GM19463 (cell line): ENCODE data around the gene IQGAP3.
A peak's percentile ranks its signal among the peaks of the same experiment; 100 is the strongest.
"Not testable (repeated sequence)": the region's sequence is repeated elsewhere in the genome, so short reads cannot be mapped to it uniquely, and the experiment has no call there.

Experiments used
- ATAC-seq: cut with Tn5 transposase; IDR thresholded peaks from one replicate; pipeline ENCODE4 v1.9.1; 2021; ENCODE audit warnings: mild to moderate bottlenecking, moderate library complexity; ENCODE audit not compliant: unreplicated experiment

Gene IQGAP3, protein sequence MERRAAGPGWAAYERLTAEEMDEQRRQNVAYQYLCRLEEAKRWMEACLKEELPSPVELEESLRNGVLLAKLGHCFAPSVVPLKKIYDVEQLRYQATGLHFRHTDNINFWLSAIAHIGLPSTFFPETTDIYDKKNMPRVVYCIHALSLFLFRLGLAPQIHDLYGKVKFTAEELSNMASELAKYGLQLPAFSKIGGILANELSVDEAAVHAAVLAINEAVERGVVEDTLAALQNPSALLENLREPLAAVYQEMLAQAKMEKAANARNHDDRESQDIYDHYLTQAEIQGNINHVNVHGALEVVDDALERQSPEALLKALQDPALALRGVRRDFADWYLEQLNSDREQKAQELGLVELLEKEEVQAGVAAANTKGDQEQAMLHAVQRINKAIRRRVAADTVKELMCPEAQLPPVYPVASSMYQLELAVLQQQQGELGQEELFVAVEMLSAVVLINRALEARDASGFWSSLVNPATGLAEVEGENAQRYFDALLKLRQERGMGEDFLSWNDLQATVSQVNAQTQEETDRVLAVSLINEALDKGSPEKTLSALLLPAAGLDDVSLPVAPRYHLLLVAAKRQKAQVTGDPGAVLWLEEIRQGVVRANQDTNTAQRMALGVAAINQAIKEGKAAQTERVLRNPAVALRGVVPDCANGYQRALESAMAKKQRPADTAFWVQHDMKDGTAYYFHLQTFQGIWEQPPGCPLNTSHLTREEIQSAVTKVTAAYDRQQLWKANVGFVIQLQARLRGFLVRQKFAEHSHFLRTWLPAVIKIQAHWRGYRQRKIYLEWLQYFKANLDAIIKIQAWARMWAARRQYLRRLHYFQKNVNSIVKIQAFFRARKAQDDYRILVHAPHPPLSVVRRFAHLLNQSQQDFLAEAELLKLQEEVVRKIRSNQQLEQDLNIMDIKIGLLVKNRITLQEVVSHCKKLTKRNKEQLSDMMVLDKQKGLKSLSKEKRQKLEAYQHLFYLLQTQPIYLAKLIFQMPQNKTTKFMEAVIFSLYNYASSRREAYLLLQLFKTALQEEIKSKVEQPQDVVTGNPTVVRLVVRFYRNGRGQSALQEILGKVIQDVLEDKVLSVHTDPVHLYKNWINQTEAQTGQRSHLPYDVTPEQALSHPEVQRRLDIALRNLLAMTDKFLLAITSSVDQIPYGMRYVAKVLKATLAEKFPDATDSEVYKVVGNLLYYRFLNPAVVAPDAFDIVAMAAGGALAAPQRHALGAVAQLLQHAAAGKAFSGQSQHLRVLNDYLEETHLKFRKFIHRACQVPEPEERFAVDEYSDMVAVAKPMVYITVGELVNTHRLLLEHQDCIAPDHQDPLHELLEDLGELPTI (N-terminal part only)

DNA sequence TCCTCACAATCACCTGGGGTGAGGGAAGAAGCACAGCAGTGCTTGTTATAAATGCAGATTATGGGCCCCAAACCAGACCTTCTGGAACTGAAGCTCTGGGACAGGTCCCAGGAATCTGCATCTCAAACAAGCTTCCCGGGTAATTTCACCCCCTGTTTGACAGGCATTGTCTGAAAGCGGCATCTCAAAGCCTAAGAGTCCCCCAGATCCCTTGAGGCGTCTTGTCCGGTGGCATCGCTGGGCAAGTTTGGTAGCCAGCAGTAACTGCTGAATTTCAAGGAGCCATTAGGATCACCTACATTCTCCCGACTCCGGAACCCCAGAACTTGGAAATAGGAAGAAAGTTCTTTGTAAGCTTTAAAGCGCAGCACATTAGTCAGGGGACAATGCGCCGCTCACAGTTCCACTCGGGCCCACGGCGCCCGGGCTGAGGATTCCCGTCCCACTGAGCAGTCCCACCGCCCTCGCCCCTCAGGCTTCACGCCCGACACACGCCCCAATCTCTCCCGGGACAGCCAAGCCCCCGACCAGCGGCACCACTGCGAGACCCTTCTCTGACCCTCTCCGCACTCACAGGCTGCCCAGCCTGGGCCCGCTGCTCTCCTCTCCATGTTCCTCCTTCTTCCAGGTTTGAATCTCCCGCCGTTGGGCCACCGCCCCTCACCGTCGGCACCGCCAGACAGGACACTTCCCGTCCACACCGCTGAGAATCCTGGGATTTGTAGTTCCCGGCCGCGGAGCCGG lies at the start of gene IQGAP3:
TSS of gene IQGAP3 (minus strand) at position 647 of the 744 bp plus-strand sequence. CDS start at position 611, 36 bp downstream.
- ATAC-seq, result peak; percentile 92

DNA sequence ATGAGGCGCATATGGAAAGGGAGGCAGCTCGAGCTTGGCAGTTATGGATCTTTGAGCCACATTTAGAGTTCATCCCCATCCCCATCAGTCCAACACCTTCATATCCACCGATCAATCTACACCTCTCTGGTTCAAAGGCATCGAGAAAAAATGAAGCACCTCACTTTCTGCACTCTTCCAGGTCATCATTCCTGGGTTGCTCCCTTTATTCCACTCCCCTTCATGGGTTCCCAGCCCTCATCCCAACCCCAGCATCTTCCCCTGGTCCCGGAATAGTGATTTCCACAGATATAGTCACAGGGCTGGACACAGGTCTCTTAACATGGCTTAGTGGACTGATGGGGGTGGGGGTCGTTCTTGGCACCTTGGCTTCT lies 47.2 kb upstream of the IQGAP3 start:
- ATAC-seq, result no peak

DNA sequence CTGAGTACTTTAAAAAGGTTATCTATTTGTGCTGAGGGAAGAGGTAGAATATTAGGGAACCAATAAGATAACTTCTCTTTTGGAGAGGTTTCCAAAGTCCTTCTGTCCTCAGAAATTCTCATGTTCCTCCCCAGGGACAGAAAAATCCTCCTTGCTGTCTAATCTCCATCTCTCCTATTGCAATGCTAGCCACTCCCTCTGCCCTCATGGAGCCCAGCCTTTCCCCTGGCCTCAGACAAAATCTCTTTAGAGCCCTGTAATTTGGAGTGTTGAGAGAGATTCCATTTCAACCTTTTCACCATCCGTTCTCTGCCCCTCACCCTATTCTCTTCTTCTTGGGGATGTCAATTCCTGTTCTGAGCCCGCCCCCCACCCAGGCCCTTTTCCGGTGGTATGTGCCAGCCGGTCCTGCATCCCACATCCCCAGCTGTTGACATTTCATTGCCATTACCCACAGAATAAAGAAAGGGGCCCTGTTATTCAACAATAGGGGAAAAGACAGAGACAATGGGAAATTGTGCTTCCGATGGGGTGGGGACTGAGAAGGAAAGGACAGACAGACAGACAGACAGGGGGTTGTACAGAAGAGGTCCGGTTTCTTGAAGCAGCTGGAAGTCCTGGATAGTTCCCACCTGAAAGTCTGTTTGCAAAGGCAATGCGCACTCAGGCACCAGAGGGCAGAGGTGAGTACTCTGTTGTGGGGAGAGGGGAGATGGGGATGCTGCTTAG lies 46.7 kb upstream of the IQGAP3 start, which contains the start of gene HAPLN2:
TSS of gene HAPLN2 (plus strand) at position 563 of the 729 bp plus-strand sequence. CDS start 4,076 bp downstream, outside the sequence.
- no peak for ATAC-seq

DNA sequence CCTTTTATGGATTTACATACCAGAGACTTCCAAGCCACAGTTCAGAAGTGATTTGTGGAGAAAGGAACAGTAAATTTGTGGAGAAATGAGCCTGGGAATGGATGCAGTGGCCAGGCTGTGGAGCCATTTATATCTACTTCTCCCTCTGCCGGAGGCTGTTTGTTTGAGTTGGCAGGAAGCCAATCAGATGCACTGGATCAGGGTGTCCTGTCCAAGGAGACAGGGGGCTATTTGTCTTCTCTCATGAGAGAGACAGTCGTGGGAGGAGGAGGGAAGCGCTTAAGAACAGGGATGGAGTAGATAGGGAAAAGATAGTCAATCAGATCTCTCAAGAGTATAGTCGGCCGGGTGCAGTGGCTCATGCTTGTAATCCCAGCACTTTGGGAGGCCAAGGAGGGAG lies 44.1 kb upstream of the IQGAP3 start:
- no peak for ATAC-seq

DNA sequence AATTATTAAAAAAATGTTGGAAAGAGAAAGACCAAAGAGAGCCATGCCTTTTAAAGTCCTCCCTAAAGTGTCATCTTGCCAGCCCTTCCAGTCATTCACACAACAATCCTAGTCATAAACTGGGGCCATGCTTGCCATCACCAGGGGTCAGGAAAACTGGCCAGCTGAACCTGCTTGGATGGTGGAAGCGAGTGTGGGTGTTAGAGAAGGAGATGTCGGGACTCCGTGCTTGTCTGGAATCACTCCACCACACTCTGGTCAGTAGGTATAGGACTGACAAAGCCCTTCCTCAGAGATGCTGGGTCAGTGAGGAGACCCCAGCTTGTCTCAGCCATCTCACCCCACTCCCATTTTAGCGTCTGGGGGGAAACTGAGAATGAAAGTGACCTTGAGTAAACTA lies 43.6 kb upstream of the IQGAP3 start:
- no peak for ATAC-seq

DNA sequence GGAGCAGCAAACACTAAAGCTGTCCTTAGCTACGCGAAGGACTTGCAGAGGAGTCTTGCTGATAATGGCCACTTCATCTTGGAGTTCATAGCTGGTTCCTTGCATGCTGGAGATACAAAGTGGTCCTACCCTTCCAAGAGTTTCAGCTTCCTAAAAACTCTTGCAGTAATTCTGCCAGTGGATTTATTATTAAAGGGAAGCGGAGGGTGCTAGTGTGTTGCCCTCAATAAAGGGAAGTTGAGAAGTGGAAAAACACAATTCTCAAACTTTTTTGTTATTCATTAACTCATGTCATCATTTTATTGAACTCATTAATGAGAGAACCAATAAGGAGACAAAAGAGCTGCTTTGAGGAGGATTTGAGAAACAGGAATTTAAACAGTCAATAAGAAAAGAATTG lies 40.3 kb upstream of the IQGAP3 start:
- ATAC-seq, result no peak

DNA sequence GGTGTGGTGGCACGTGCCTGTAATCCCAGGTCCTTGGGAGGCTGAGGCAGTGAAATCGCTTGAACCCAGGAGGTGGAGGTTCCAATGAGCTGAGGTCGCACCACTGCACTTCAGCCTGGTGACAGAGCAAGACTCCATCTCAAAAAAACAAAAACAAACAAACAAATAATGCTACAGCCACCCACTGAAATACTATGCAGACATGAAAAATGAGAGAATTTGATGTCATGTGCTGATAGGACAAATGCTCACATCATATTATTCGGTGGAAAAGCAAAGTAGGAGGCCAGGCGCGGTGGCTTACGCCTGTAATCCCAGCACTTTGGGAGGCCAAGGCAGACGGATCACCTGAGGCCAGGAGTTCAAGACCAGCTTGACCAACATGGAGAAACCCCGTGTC lies 37.7 kb upstream of the IQGAP3 start:
- ATAC-seq, result not testable (repeated sequence)

DNA sequence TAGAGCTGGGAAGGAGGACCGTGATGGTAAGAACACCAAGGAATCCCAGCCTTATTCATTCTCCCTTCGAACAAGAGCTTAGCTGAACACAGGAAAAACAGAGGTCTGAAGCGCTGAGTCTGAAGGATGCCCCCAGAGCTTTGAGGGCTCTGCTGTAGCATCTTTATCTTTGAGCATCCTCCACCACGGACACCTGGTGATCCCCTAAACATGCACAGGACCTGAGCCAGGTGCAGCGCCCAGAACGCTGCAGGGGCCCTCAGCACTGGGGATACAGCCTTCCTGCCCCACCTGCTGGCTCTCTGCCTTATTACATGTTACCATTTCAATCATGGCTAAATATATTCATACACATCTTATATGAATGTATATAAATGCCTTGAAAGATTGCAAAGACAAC lies 36.6 kb upstream of the IQGAP3 start:
- ATAC-seq, result no peak

DNA sequence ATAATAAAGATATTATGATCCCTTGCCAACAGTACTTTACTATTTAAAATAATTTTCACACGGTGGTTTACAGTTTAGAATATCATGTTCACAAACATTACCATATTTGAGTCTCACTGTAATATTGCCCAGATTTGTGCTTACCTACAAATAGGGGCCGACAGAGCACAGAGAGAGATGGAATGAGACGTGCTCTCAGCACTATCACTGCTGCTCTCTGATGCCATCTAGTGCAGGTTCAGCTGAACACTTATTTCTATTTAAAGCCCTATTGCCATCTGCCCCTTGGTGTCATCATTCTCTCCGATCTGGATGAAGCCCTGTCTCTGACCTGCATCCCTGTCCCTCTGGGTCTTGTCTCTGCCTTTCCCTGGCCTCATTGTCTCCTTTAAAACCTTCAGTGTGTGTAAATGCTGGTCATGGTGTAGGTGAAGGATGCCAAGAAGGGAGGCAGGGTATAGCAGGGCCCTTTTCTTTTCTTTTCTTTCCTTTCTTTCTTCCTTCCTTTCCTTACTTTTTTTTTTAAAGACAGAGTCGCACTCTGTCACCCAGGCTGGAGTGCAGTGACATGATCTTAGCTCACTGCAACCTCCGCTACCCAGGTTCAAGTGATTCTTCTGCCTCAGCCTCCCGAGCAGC lies 35.8 kb upstream of the IQGAP3 start:
- ATAC-seq, result no peak

DNA sequence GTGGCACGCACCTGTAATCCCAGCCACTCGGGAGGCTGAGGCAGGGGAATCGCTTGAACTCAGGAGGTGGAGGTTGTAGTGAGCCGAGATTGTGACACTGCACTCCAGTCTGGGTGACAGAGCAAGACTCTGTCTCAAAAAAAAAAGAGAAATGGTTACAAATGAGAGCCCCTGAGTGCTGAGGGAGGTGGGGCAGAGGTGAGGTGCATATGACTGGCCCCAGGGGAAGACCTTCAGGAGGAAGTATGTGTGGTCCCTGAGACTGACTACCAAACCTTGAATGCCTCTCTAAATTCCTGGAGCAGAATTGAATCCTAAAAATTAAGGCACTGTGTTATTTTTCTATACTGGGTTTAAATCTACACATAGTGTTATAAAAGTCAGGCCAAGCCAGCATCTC lies 35.0 kb upstream of the IQGAP3 start:
- not testable (repeated sequence) for ATAC-seq

DNA sequence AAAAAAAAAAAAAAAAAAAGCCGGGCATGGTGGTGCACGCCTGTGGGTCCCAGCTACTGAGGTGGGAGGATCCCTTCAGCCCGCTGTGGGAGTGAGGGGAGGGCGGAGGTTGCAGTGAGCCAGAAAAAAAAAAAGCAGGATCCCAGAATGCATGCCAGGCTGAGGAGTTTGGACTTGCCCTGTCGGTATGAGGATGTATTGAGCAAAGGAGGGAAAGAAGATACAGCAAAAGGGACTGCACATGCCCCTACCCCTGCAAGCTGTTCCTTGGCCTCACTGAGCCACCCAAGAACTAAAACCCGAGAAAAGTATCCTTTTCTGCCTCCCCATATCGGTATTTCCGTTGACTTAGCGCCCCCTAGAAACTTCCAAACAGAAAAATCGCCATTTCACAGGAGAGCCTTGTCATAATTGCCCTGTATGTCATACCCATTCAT lies 30.2 kb upstream of the IQGAP3 start:
- no peak for ATAC-seq

DNA sequence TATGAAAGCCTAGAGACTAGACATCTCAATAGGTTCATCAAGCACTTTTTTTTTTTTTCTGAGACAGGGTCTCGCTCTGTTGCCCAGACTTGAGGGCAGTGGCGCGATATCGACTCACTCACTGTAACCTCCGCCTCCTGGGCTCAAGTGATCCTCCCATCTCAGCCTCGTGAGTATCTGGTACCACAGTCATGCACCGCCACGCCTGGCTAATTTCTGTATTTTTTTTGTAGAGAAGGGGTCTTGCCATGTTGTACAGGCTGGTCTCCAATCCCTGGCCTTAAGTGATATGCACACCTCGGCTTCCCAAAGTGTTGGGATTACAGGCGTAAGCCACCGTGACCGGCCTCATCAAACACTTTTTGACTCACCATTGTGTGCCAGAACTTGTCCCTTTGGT lies 29.5 kb upstream of the IQGAP3 start:
- no peak for ATAC-seq

DNA sequence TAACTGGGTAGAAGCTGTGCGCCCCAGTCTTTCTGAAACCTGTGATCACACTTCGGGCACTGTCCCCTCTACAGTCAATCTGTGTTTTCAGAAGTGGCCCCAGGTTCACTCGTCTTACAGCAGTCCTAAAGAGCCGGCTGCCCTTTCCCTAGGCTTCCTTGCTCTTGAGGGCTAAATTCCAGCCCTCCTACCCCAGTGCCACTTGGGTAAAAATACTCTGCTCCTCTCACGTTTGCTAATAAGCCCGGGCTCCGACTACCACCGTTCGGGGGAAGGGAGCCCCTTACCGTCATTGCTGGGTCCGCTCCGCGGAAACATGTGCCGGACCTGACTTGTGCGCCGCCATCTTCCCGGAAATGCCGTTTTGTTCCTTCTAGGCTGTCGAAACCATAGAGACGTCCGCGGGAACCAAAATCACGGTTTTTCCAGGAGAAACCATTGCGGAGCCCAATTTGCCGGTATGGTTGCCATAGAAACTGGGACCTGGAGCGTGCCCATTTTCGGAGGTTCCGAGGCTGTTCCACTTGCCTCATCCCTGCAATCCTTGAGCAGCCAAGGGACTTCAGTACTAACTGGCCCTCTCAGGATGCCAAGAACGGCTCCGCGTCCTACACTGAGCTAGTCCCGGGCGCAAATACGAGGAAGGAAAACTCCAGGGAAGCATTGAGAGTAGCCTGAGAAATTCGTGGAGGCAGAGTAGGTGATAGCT lies 28.9 kb upstream of the IQGAP3 start, which contains the start of gene GPATCH4:
TSS of gene GPATCH4 (minus strand) at position 358 of the 709 bp plus-strand sequence.
- peak; percentile 60 for ATAC-seq

DNA sequence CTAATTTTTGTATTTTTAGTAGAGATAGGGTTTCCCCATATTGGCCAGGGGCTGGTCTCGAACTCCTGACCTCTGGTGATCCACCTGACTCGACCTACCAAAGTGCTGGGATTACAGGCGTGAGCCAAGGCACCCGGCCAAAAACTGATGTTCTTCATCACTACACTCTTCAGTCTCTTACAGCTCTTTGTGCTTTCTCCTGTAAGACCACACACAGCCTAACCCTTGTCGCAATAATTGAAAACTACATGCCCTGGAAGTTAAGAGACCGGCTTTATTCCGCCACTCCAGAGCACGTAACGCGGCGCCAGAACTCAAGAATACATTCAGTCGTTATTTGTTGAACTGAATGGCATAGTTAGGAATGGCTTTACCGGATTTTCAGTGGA lies 28.4 kb upstream of the IQGAP3 start:
- ATAC-seq, result no peak

DNA sequence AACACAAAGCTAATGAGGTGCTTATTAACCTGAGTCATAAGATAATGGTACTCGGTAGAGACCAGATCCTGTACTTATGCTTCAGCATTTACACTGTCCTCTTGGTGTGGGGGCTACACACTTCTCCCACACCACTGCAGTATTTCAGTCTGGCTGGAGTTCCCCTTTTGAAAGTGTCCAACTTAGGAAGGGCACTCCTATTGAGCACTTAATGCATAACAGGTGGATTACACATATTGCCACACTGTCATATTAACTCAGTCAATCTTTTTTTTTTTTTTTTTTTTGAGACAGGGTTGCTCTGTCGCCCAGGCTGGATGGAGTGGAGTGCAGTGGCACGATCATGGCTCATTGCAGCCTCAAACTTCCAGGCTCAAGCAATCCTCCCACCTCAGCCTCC lies 27.4 kb upstream of the IQGAP3 start:
- ATAC-seq, result peak; percentile 64

DNA sequence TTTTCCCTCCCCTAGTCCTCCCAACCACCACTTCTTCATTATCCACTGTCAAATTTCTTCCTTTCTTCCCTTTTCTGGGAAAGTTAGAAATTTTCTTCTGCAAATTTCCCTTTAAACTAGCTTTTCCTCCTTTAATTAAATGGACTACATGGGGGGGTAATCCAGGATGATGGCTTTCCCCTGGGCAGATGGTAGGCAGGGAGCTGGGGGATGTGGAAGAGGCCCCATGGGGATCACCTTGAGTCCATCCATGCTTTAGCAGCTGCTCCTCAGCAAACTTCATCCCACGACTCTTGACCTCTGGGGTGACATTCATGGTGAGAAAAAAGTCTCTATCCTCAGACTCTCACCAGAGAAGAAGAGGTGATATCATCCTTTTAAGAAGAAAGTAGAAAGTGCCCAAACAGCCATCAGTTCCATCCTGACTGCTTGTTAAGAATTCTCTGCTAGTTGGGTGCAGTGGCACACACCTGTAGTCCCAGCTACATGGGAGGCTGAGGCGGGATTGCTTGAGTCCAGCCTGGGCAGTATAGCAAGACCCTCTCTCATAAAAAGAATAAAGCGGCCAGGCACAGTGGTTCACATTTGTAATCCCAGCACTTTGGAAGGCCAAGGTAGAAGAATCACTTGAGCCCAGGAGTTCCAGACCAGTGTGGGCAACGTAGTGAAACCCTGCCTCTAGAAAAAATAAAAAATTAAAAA lies 26.5 kb upstream of the IQGAP3 start:
- ATAC-seq, result no peak

DNA sequence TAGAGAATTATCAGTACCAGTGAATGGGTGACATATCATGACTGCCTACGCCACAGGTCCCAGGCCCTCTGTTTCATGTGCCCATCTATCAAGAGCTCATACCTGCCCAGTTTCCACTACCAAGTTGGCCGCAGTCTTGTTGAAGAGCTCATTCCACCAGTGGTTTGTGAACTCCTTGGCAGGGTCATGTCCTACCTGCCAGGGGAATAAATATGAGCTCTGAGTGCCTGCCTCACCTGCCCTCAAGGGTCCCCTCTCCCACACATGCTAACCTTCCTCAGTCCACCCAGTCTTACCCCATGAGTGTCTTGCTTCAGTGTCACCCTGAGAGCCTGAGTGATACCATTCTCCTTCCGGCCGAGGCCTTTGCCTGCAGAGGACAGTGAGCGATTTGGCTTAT lies 25.8 kb upstream of the IQGAP3 start:
- ATAC-seq, result no peak

DNA sequence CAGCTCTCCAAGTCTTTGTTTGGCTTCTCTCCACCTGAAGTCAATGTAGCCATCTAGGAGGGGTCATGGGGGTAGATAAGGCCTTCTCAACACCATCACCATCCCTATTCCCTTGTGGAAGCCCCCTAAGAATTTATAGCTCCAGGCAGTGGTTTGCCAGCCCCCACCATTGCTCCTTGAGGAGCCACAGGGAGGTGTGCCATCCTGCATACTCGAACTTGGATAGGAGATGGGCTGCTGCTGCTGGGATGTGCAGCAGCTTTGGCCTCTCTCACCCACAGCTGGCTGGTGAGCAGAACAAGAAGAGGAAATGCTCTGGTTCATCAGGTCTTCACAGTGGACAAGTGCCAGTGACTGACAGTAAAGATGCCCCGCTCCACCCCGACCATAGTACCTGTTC lies 24.1 kb upstream of the IQGAP3 start:
- ATAC-seq, result no peak
